HepG2 (cell line): Measurements from ENCODE around the gene INKA1. TPM values are rescaled to one million over a fixed set of nuclear protein-coding genes. Genes with fewer than 3 reads are reported as not detected.

Experiments used
- ASH2L ChIP-seq: fragments of 300-600, 200-600 bp; sonication (generic); IDR thresholded peaks from 2 replicates; pipeline ENCODE4 v1.7.0; 2017; ENCODE audit warnings: low read depth, mild to moderate bottlenecking, moderate library complexity, mixed read lengths, low read length; ENCODE audit not compliant: insufficient read length
- CREBL2 ChIP-seq: sonication (generic); formaldehyde crosslinking; IDR thresholded peaks from 2 replicates; pipeline ENCODE4 v1.8.1; 2023; ENCODE audit warnings: missing genetic modification reagents, mild to moderate bottlenecking, borderline replicate concordance
- ELF4 ChIP-seq: sonication (generic); formaldehyde crosslinking; IDR thresholded peaks from 2 replicates; pipeline ENCODE4 v1.5.0; 2020; ENCODE audit warnings: missing genetic modification reagents, mild to moderate bottlenecking, moderate library complexity, borderline replicate concordance
- EZH2 ChIP-seq: conservative IDR thresholded peaks from 2 replicates; pipeline ENCODE4 v1.6.1; 2012; ENCODE audit warnings: mild to moderate bottlenecking, low read depth, low read length, moderate library complexity
- FOXP4 ChIP-seq: sonication (generic); formaldehyde crosslinking; IDR thresholded peaks from 2 replicates; pipeline ENCODE4 v1.4.0; 2020; ENCODE audit warnings: missing genetic modification reagents
- GTF2F1 ChIP-seq: fragments of 150-350 bp; IDR thresholded peaks from 2 replicates; pipeline ENCODE4 v1.6.1; 2014; ENCODE audit warnings: low read length
- HBP1 ChIP-seq: IDR thresholded peaks from 2 replicates; pipeline ENCODE4 v1.6.1; 2016; ENCODE audit warnings: low read depth, control low read depth
- HES4 ChIP-seq: sonication (generic); formaldehyde crosslinking; IDR thresholded peaks from 2 replicates; pipeline ENCODE4 v1.9.0; 2021; ENCODE audit warnings: mild to moderate bottlenecking, missing genetic modification reagents, borderline replicate concordance
- HOXA3 ChIP-seq: sonication (generic); formaldehyde crosslinking; IDR thresholded peaks from 2 replicates; pipeline ENCODE4 v1.5.0; 2020; ENCODE audit warnings: missing genetic modification reagents
- KDM1A ChIP-seq: IDR thresholded peaks from 2 replicates; pipeline ENCODE4 v1.6.1; 2016; ENCODE audit warnings: missing compliant biosample characterization
- NCOA2 ChIP-seq: sonication (generic); formaldehyde crosslinking; IDR thresholded peaks from 2 replicates; pipeline ENCODE4 v1.8.0; 2022; ENCODE audit warnings: inconsistent platforms
- PHF5A ChIP-seq: IDR thresholded peaks from one replicate; pipeline ENCODE4 v1.6.1; 2018; ENCODE audit warnings: low read depth, missing genetic modification reagents; ENCODE audit not compliant: unreplicated experiment
- RXRB ChIP-seq: IDR thresholded peaks from 2 replicates; pipeline ENCODE4 v1.6.1; 2016; ENCODE audit warnings: borderline replicate concordance, missing genetic modification reagents, missing compliant biosample characterization
- STAG1 ChIP-seq: sonication (generic); formaldehyde crosslinking; IDR thresholded peaks from 2 replicates; pipeline ENCODE4 v1.4.0; 2020; ENCODE audit warnings: missing genetic modification reagents
- ZNF205 ChIP-seq: IDR thresholded peaks from 2 replicates; pipeline ENCODE4 v1.6.1; 2018; ENCODE audit warnings: missing biosample characterization, missing genetic modification reagents
- ZNF3 ChIP-seq: IDR thresholded peaks from 2 replicates; pipeline ENCODE4 v1.7.0; 2017; ENCODE audit warnings: inconsistent platforms
- ZNF30 ChIP-seq: sonication (generic); formaldehyde crosslinking; IDR thresholded peaks from 2 replicates; pipeline ENCODE4 v1.5.0; 2020; ENCODE audit warnings: mild to moderate bottlenecking, missing genetic modification reagents
- ZNF547 ChIP-seq: sonication (generic); formaldehyde crosslinking; IDR thresholded peaks from 2 replicates; pipeline ENCODE4 v1.5.1; 2020; ENCODE audit warnings: mild to moderate bottlenecking, missing genetic modification reagents
- ZNF574 ChIP-seq: sonication (generic); formaldehyde crosslinking; IDR thresholded peaks from 2 replicates; pipeline ENCODE4 v1.4.0; 2020; ENCODE audit warnings: missing genetic modification reagents
- ZNF678 ChIP-seq: sonication (generic); formaldehyde crosslinking; IDR thresholded peaks from 2 replicates; pipeline ENCODE4 v1.4.0; 2020; ENCODE audit warnings: mild to moderate bottlenecking, missing genetic modification reagents
- ZNF746 ChIP-seq: sonication (generic); formaldehyde crosslinking; IDR thresholded peaks from 2 replicates; pipeline ENCODE4 v1.8.0; 2022; ENCODE audit warnings: mild to moderate bottlenecking, missing genetic modification reagents
- ZNF776 ChIP-seq: sonication (generic); formaldehyde crosslinking; IDR thresholded peaks from 2 replicates; pipeline ENCODE4 v1.4.0; 2020; ENCODE audit warnings: mild to moderate bottlenecking, missing genetic modification reagents
- ZNF792 ChIP-seq: IDR thresholded peaks from 2 replicates; pipeline ENCODE4 v1.6.1; 2016
- ZNF878 ChIP-seq: sonication (generic); formaldehyde crosslinking; IDR thresholded peaks from 2 replicates; pipeline ENCODE4 v1.8.1; 2023; ENCODE audit warnings: mild to moderate bottlenecking, missing genetic modification reagents, moderate library complexity
- polyA plus RNA-seq, 8 experiments: library from polyadenylated mRNA; depleted of rRNA in 3 of 8; stranded (reverse) in 7 of 8; unstranded in 1 of 8; fragments of >200 nt; fragmentation: Illumina TruSeq in 4 of 8; extraction: Trizol in 4 of 8; gene quantifications; 2 replicates each; pipeline versions ENCODE4 v1.2.1 to v1.2.3, GENCODE V29; 2011 to 2016; ENCODE audit warnings: low read depth in 4 of 8, missing spikeins in 1 of 8, mixed read lengths in 1 of 8; ENCODE audit not compliant: insufficient read depth in 1 of 8
- total RNA-seq, 5 experiments: library from RNA; depleted of rRNA; stranded (reverse); fragments of >200 nt; fragmentation: Illumina TruSeq; extraction: Trizol; gene quantifications; 2 replicates each; pipeline ENCODE4 v1.2.3, GENCODE V29; 2016; ENCODE audit warnings: low read depth in 1 of 5

Gene INKA1
- total and polyA plus RNA-seq, 2 of the 13 experiments (the other 11 are each of a cell fraction or from before 2014, with no cell fraction given) = 0.22 to 0.41 TPM

GRCh38 chr3:49844464-49845183 is 41.6 kb downstream of the INKA1 start (continued):
- TF ChIP-seq ZNF30 (no peak), ZNF678 (CRISPR knock-in tag) (no peak), NCOA2 (peak; percentile 48), GTF2F1 (no peak), ZNF792 (CRISPR knock-in tag) (0 out of 2 replicates have a peak, but pooled peaks have one; percentile 16), ZNF3 (CRISPR knock-in tag) (no peak), ELF4 (CRISPR knock-in tag) (no peak), FOXP4 (CRISPR knock-in tag) (peak; percentile 26; the same call in 1 of the 2 replicates), RXRB (CRISPR knock-in tag) (peak; percentile 39; the same call in 1 of the 2 replicates), ZNF547 (CRISPR knock-in tag) (peak; percentile 55; the same call in 1 of the 2 replicates), ZNF205 (CRISPR knock-in tag) (0 out of 2 replicates have a peak, but pooled peaks have one; percentile 61), PHF5A (CRISPR knock-in tag) (no peak), ZNF746 (CRISPR knock-in tag) (no peak), HOXA3 (CRISPR knock-in tag) (peak; percentile 71; the same call in 1 of the 2 replicates), EZH2 (no peak), STAG1 (CRISPR knock-in tag) (no peak), HBP1 (CRISPR knock-in tag) (no peak), ASH2L (peak; percentile 20), ZNF574 (CRISPR knock-in tag) (peak; percentile 61), ZNF776 (CRISPR knock-in tag) (no peak), KDM1A (CRISPR knock-in tag) (peak; percentile 65; the same call in 1 of the 2 replicates), ZNF878 (CRISPR knock-in tag) (no peak), HES4 (CRISPR knock-in tag) (no peak), CREBL2 (CRISPR knock-in tag) (no peak)
